CD4-positive, alpha-beta memory T cell (primary cell): ENCODE results near the gene TIAM2. TPM values are rescaled to one million over a fixed set of nuclear protein-coding genes. Genes with fewer than 3 reads are reported as not detected.

Experiments used
- CTCF ChIA-PET: fragments of 350-600 bp; sonication (Branson Sonifier 250); formaldehyde crosslinking; loops from one replicate; lab custom pipeline; 2021; ENCODE audit warnings: inconsistent platforms; ENCODE audit not compliant: partially characterized antibody; lab: Charles Lee
- POLR2A ChIA-PET: fragments of 350-600 bp; sonication (Branson Sonifier 250); formaldehyde crosslinking; loops from one replicate; lab custom pipeline; 2021; ENCODE audit not compliant: partially characterized antibody; lab: Charles Lee
- DNase-seq, 5 donors: peaks; one replicate each; pipeline versions ENCODE4 v3.0.0 to v3.0.0-alpha.2; 2020 to 2022; ENCODE audit warnings: mixed read lengths in 1 of 5
- H3K27ac ChIP-seq: one replicate; pipeline ENCODE4 v1.7.0; 2013; ENCODE audit warnings: low read depth, low read length
- H3K27me3 ChIP-seq: 2 replicates; pipeline ENCODE4 v1.7.0; 2013; ENCODE audit warnings: mild to moderate bottlenecking, low read length, moderate library complexity; ENCODE audit not compliant: insufficient read depth
- H3K36me3 ChIP-seq: 2 replicates; pipeline ENCODE4 v1.7.0; 2013; ENCODE audit warnings: mild to moderate bottlenecking, low read length, moderate library complexity; ENCODE audit not compliant: insufficient read depth
- H3K4me1 ChIP-seq: 2 replicates; pipeline ENCODE4 v1.7.0; 2013; ENCODE audit warnings: mild to moderate bottlenecking, low read length, moderate library complexity; ENCODE audit not compliant: insufficient read depth
- H3K4me3 ChIP-seq, 2 donors: one replicate each; pipeline ENCODE4 v1.7.0; 2013; ENCODE audit warnings: low read length in 2 of 2, mild to moderate bottlenecking in 1 of 2
- H3K9me3 ChIP-seq, 2 donors: one replicate each; pipeline ENCODE4 v1.7.0; 2013; ENCODE audit warnings: low read length in 2 of 2, control low read depth in 1 of 2; ENCODE audit not compliant: control insufficient read depth in 1 of 2
- H3K27ac Mint-ChIP-seq, 7 donors: one replicate each; pipeline ENCODE4 v1.8.0; 2020 to 2021; ENCODE audit warnings: mixed read lengths in 7 of 7, mild to moderate bottlenecking in 6 of 7, inconsistent platforms in 3 of 7, moderate library complexity in 3 of 7
- H3K27me3 Mint-ChIP-seq, 2 donors: one replicate each; pipeline ENCODE4 v1.8.0; 2020 to 2021; ENCODE audit warnings: mixed read lengths in 2 of 2
- H3K36me3 Mint-ChIP-seq, 2 donors: one replicate each; pipeline ENCODE4 v1.8.0; 2020 to 2021; ENCODE audit warnings: mixed read lengths in 2 of 2, inconsistent platforms in 1 of 2, mild to moderate bottlenecking in 1 of 2
- H3K4me1 Mint-ChIP-seq, 4 donors: one replicate each; pipeline ENCODE4 v1.8.0; 2020 to 2021; ENCODE audit warnings: mixed read lengths in 4 of 4, mild to moderate bottlenecking in 1 of 4
- H3K4me3 Mint-ChIP-seq, 8 donors: one replicate each; pipeline ENCODE4 v1.8.0; 2020 to 2021; ENCODE audit warnings: mixed read lengths in 8 of 8, mild to moderate bottlenecking in 7 of 8, moderate library complexity in 6 of 8, inconsistent platforms in 3 of 8
- H3K9me3 Mint-ChIP-seq, 8 donors: one replicate each; pipeline ENCODE4 v1.8.0; 2020 to 2021; ENCODE audit warnings: mixed read lengths in 8 of 8, mild to moderate bottlenecking in 5 of 8, inconsistent platforms in 3 of 8, moderate library complexity in 1 of 8
- intact Hi-C: fragments of 100-400 bp; cut with micrococcal nuclease; formaldehyde crosslinking; loops from one replicate; pipeline ENCODE4 v1.15.1; 2023
- polyA plus RNA-seq, 2 donors: library from polyadenylated mRNA; unstranded; fragments of 300-500 nt; fragmentation: Illumina TruSeq; gene quantifications; one replicate each; pipeline ENCODE4 v1.2.3, GENCODE V29; 2021
- total RNA-seq, 2 experiments: library from RNA; stranded (reverse); gene quantifications; one replicate each; pipeline ENCODE4 v1.2.3, GENCODE V29; 2021

The TIAM2 gene
- total and polyA plus RNA-seq, 4 experiments from 2014 or later: 0.15 to 11.1 (median 5.8) TPM

DNA sequence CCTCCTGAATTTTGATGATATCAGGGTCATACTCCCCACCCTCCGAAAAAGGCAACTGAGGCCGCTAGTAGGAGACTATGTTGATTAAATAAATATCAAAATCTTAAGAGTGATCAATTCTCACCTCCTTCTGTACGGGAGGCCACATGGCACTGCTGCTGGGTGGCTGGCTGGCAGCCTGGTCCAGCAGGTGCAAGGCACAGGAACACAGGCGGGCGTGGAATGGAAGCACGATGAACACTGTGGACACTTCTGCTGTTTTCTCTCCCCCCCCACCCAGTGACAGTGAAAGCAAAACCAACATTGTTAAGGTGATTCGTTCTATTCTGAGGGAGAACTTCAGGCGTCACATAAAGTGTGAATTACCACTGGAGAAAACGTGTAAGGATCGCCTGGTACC, 259.0 kb downstream of the TIAM2 start:
- Histone ChIP-seq H3K27ac (no peak overlapping the region), H3K4me1 (no peaks in the 10 kb centered on the region), H3K9me3 (no peaks in the 10 kb centered on the region), H3K4me3 (no peak overlapping the region), H3K27me3 (no peaks in the 10 kb centered on the region), H3K36me3 (peaks cover 13% of the 10 kb centered on the region)
- Mint-ChIP-seq H3K36me3 (peaks cover 43 to 66% of the 10 kb centered on the region in 2 donors), H3K27ac (no peak overlapping the region), H3K4me3 (no peak overlapping the region), H3K4me1 (no peaks in the 10 kb centered on the region), H3K27me3 (no peaks in the 10 kb centered on the region), H3K9me3 (no peaks in the 10 kb centered on the region)
- intact Hi-C loops: no loop called here
- DNase-seq: no peak
- POLR2A ChIA-PET: no interaction called here
- CTCF ChIA-PET: no interaction called here

DNA sequence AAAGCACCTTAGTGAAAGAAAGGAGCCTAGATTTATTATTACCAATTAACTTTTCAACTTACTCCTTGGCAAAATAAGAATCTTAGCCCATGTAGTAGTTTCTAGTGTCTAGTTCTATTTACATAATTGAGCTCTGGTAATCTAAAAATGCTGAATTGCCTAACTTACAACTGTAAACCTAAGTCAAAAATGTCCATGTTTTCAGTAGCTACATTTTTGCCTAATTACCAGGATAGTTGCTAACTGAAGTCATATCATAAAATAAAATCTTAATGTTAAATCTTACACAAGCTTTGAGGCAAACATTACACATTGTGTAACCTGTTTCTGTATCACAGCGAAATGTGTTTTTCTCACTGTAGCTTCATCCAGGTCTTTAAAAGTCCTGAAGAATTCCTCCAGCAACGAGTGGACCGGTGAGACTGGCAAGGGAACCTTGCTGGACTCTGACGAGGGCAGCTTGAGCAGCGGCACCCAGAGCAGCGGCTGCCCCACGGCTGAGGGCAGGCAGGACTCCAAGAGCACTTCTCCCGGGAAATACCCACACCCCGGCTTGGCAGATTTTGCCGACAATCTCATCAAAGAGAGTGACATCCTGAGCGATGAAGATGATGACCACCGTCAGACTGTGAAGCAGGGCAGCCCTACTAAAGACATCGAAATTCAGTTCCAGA, 261.1 kb downstream of the TIAM2 start:
- POLR2A ChIA-PET: no interaction called here
- Mint-ChIP-seq H3K27me3 (no peaks in the 10 kb centered on the region), H3K4me1 (no peaks in the 10 kb centered on the region), H3K9me3 (no peaks in the 10 kb centered on the region), H3K36me3 (peaks cover 47 to 78% of the 10 kb centered on the region in 2 donors), H3K27ac (peak overlapping the region in 1 of 7 donors; percentile 50), H3K4me3 (no peak overlapping the region)
- Histone ChIP-seq H3K4me1 (no peaks in the 10 kb centered on the region), H3K9me3 (no peaks in the 10 kb centered on the region), H3K27me3 (no peaks in the 10 kb centered on the region), H3K27ac (no peak overlapping the region), H3K36me3 (peaks cover 26% of the 10 kb centered on the region), H3K4me3 (no peak overlapping the region)
- CTCF ChIA-PET: interaction anchor here (0.7 to 1.2 kb wide), 2 partner anchors 13 to 79 kb away, joined by 3 to 4 read pairs; no protein-coding TSS in a partner anchor
- intact Hi-C loops: no loop called here
- DNase-seq: no peak

DNA sequence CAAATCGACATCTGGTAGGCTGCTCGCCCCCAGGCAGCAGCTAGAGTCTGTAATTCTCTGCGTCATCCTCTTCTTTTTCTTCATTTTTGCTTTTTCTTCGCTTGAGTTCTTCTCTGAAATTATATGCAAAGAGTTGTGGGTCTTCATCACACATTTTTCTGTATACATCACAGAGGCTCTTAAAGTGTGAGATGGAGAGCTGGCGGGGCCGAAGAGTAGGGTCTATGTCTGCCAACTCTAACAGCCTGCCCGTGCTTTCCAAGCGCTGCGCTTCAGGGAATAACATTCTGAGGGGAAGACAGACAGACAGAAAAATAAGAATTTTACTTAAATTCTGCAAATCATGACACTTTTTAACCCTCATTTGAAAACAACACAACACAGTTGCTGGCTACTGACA, 262.7 kb downstream of the TIAM2 start:
- no peak overlapping the region for H3K27ac ChIP-seq
- H3K4me1 ChIP-seq: no peaks in the 10 kb centered on the region
- Mint-ChIP-seq H3K27me3 (no peaks in the 10 kb centered on the region), H3K36me3 (peaks cover 53 to 80% of the 10 kb centered on the region in 2 donors), H3K4me1 (peaks cover 0 to 6% (median 1%) of the 10 kb centered on the region in 4 donors), H3K27ac (peak overlapping the region in 3 of 7 donors; percentile 41 to 68 (median 45)), H3K4me3 (no peak overlapping the region), H3K9me3 (no peaks in the 10 kb centered on the region)
- ChIA-PET POLR2A (no interaction called here), CTCF (interaction anchor here (1.1 to 3.1 kb wide), 7 partner anchors 10 to 79 kb away, joined by 3 to 8 read pairs (median 4); no protein-coding TSS in a partner anchor)
- no peaks in the 10 kb centered on the region for H3K27me3 ChIP-seq
- H3K4me3 ChIP-seq: no peak overlapping the region
- peaks cover 26% of the 10 kb centered on the region for H3K36me3 ChIP-seq
- H3K9me3 ChIP-seq: no peaks in the 10 kb centered on the region
- no peak for DNase-seq
- intact Hi-C loops: no loop called here

DNA sequence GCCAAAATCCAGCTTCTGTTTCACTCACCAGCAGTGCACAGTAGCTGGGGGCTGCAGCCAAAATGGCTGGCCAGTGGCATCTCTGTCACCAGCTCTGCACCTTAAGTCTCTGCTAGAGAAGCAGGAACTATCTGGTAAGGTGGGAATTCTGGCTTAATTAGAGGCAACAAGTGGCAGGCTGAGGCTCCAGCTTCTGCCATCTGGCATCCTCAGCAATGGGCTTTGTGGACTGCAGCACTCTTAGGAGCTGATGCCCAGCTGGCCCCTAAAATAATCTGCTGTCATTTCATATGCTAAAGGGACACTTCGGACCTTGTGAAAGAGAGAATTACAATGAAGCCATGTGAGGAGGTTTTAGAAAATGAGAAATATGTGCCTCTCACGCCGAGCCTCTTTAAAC, 264.1 kb downstream of the TIAM2 start:
- POLR2A ChIA-PET: no interaction called here
- intact Hi-C loops: no loop called here
- DNase-seq: no peak
- Mint-ChIP-seq H3K27me3 (no peaks in the 10 kb centered on the region), H3K4me3 (no peak overlapping the region), H3K9me3 (no peaks in the 10 kb centered on the region), H3K36me3 (peaks cover 51 to 71% of the 10 kb centered on the region in 2 donors), H3K27ac (no peak overlapping the region), H3K4me1 (peaks cover 0 to 7% (median 3%) of the 10 kb centered on the region in 4 donors)
- Histone ChIP-seq H3K9me3 (no peaks in the 10 kb centered on the region), H3K27ac (no peak overlapping the region), H3K27me3 (no peaks in the 10 kb centered on the region), H3K4me1 (no peaks in the 10 kb centered on the region), H3K36me3 (peaks cover 30% of the 10 kb centered on the region), H3K4me3 (no peak overlapping the region)
- CTCF ChIA-PET: interaction anchor here (1.1 to 3.1 kb wide), 3 partner anchors 11 to 584 kb away, joined by 3 to 8 read pairs (median 3); no protein-coding TSS in a partner anchor

DNA sequence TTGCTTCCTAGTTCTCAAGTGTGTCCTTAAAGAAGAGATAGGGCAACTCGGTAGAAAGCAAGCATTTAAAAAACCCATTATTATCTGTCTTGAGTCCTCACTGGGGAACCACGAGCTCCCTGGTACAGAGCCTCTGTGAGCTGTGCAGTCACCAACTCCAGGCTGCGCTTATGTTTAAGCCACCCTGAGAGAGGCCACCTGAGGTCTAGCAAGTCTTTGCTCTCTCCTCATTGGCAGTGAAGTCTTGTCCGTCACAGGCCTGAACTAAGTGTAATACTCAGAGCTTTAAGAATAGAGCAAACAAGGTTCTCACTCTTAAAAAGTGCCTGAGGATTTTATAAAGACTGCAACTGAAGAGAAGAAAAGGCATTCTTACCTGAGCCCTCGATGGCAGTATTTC, 264.8 kb downstream of the TIAM2 start:
- ChIA-PET CTCF (interaction anchor here (1.1 to 3.1 kb wide), 3 partner anchors 10 to 584 kb away, joined by 3 to 8 read pairs (median 3); no protein-coding TSS in a partner anchor), POLR2A (no interaction called here)
- Histone ChIP-seq H3K27me3 (no peaks in the 10 kb centered on the region), H3K27ac (no peak overlapping the region), H3K4me3 (no peak overlapping the region), H3K9me3 (no peaks in the 10 kb centered on the region), H3K4me1 (no peaks in the 10 kb centered on the region), H3K36me3 (peaks cover 31% of the 10 kb centered on the region)
- Mint-ChIP-seq H3K27me3 (no peaks in the 10 kb centered on the region), H3K4me3 (no peak overlapping the region), H3K27ac (peak overlapping the region in 1 of 7 donors; percentile 10), H3K36me3 (peaks cover 48 to 72% of the 10 kb centered on the region in 2 donors), H3K4me1 (peaks cover 0 to 7% (median 5%) of the 10 kb centered on the region in 4 donors), H3K9me3 (no peaks in the 10 kb centered on the region)
- intact Hi-C loops: no loop called here
- DNase-seq: no peak

DNA sequence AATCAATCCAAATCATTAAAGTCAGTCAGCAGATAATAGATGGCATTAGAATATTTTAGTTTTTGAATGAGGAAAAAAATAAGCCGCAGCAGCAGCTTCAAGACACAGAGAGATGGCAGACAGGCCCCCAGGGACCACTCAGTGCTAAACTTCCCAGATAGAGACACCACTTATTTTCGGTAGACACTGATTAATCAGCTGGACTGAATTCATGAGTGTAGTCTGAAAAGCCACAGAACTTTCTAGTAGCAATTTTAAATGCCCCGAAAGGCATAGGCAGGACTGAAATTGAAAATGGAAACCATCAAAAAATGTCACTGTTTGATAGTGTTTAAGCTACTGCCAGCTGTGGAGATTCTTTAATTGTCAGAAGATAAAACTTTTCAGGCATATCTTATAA, 265.6 kb downstream of the TIAM2 start:
- Mint-ChIP-seq H3K36me3 (peaks cover 47 to 71% of the 10 kb centered on the region in 2 donors), H3K4me1 (peaks cover 0 to 7% (median 5%) of the 10 kb centered on the region in 4 donors), H3K4me3 (no peak overlapping the region), H3K9me3 (no peaks in the 10 kb centered on the region), H3K27ac (peak overlapping the region in 1 of 7 donors; percentile 68), H3K27me3 (no peaks in the 10 kb centered on the region)
- H3K36me3 ChIP-seq: peaks cover 32% of the 10 kb centered on the region
- no peaks in the 10 kb centered on the region for H3K4me1 ChIP-seq
- no peak overlapping the region for H3K27ac ChIP-seq
- H3K27me3 ChIP-seq: no peaks in the 10 kb centered on the region
- intact Hi-C loops: no loop called here
- no peak overlapping the region for H3K4me3 ChIP-seq
- ChIA-PET POLR2A (no interaction called here), CTCF (interaction anchor here (1.6 kb wide), 1 partner anchor 10 kb away, joined by 4 read pairs; no protein-coding TSS in a partner anchor)
- no peaks in the 10 kb centered on the region for H3K9me3 ChIP-seq
- no peak for DNase-seq

DNA sequence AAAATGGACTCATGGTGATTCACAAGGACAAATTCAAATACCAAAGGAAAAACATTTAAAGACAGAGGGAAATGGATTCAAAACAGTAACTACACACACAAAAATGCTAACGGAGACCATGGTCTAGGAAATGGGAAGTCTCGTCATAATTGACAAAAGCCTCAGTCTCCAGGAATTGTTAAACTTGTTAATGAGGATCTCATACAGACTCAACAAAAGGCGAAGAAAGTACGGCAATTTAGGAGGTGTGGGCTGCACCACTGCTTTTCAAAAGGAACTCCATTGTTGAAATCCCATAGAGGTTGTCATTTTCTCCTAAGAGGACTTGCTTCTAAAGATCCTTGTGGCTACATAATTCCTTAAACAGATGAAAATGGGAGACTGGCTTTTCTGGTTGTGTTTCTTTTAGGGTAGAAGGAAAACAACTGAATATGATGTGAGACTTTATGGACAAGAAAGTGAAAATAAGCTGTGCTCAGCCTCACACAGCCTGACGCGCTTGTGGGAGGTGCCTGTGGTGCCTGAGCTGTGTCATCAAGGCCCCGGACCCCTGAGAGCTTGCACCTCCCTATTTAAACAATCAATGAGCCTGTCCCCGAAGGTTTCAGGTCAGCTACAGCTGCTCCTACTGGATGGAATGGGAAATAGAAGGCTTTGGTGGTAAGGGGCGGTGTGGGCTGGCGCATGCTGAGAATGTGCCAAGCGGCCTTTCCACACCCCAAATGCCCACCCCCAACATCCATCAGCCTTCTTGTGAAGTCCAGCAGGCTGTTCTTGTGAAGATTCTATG, 266.2 kb downstream of the TIAM2 start:
- Histone ChIP-seq H3K9me3 (no peaks in the 10 kb centered on the region), H3K27me3 (no peaks in the 10 kb centered on the region), H3K27ac (no peak overlapping the region), H3K4me1 (no peaks in the 10 kb centered on the region), H3K36me3 (peaks cover 32% of the 10 kb centered on the region), H3K4me3 (no peak overlapping the region)
- CTCF ChIA-PET: interaction anchor here (1.1 to 1.6 kb wide), 2 partner anchors 9 to 11 kb away, joined by 3 to 4 read pairs; no protein-coding TSS in a partner anchor
- H3K27ac Mint-ChIP-seq: peak overlapping the region in 2 of 7 donors; percentile 24 to 68
- DNase-seq: no peak
- POLR2A ChIA-PET: no interaction called here
- peaks cover 0 to 7% (median 5%) of the 10 kb centered on the region in 4 donors for H3K4me1 Mint-ChIP-seq
- no peaks in the 10 kb centered on the region for H3K9me3 Mint-ChIP-seq
- no peaks in the 10 kb centered on the region for H3K27me3 Mint-ChIP-seq
- peaks cover 51 to 69% of the 10 kb centered on the region in 2 donors for H3K36me3 Mint-ChIP-seq
- intact Hi-C loops: no loop called here
- H3K4me3 Mint-ChIP-seq: no peak overlapping the region
